ENCODE data around the gene ATXN10.

Gene ATXN10

GRCh38 chr22:45777046-45777851 is 105.6 kb downstream of the ATXN10 start:
- Histone ChIP-seq H3K36me3 (ENCODE audit: insufficient read depth, low read length) (no peaks in the 10 kb centered on the region), H3K4me1 (ENCODE audit: insufficient read depth, low read length) (peaks cover 4% of the 10 kb centered on the region; the same call in 1 of the 2 replicates), H3K9me3 (ENCODE audit: control insufficient read depth, insufficient read depth, low read length) (no peaks in the 10 kb centered on the region), H3K9ac (ENCODE audit: low read depth, low read length) (no peak overlapping the region)

GRCh38 chr22:45777852-45778375 is 106.3 kb downstream of the ATXN10 start:
- H3K4me1 ChIP-seq (ENCODE audit: insufficient read depth, low read length) = peaks cover 4% of the 10 kb centered on the region; the same call in 1 of the 2 replicates
- no peaks in the 10 kb centered on the region for H3K9me3 ChIP-seq (ENCODE audit: control insufficient read depth, insufficient read depth, low read length)
- no peaks in the 10 kb centered on the region for H3K36me3 ChIP-seq (ENCODE audit: insufficient read depth, low read length)
- H3K9ac ChIP-seq (ENCODE audit: low read depth, low read length) = no peak overlapping the region

GRCh38 chr22:45781459-45781858 is 109.8 kb downstream of the ATXN10 start:
- Histone ChIP-seq H3K4me1 (ENCODE audit: insufficient read depth, low read length) (peaks cover 9% of the 10 kb centered on the region), H3K9me3 (ENCODE audit: control insufficient read depth, insufficient read depth, low read length) (no peaks in the 10 kb centered on the region), H3K9ac (ENCODE audit: low read depth, low read length) (no peak overlapping the region), H3K36me3 (ENCODE audit: insufficient read depth, low read length) (no peaks in the 10 kb centered on the region)

- peaks cover 9% of the 10 kb centered on the region for H3K4me1 ChIP-seq (ENCODE audit: insufficient read depth, low read length)
- H3K36me3 ChIP-seq (ENCODE audit: insufficient read depth, low read length) = no peaks in the 10 kb centered on the region
- no peaks in the 10 kb centered on the region for H3K9me3 ChIP-seq (ENCODE audit: control insufficient read depth, insufficient read depth, low read length)
- no peak overlapping the region for H3K9ac ChIP-seq (ENCODE audit: low read depth, low read length)
Measured at GRCh38 chr22:45781966-45782365, 110.3 kb downstream of the ATXN10 start.

- peaks cover 14% of the 10 kb centered on the region for H3K4me1 ChIP-seq (ENCODE audit: insufficient read depth, low read length)
- H3K36me3 ChIP-seq (ENCODE audit: insufficient read depth, low read length) = no peaks in the 10 kb centered on the region
- H3K9ac ChIP-seq (ENCODE audit: low read depth, low read length) = no peak overlapping the region
- H3K9me3 ChIP-seq (ENCODE audit: control insufficient read depth, insufficient read depth, low read length) = no peaks in the 10 kb centered on the region
Measured at GRCh38 chr22:45783021-45783420, 111.4 kb downstream of the ATXN10 start.

GRCh38 chr22:45783690-45784089 is 112.1 kb downstream of the ATXN10 start:
- H3K4me1 ChIP-seq (ENCODE audit: insufficient read depth, low read length) = peaks cover 16% of the 10 kb centered on the region
- H3K36me3 ChIP-seq (ENCODE audit: insufficient read depth, low read length) = no peaks in the 10 kb centered on the region; the same call in 1 of the 2 replicates
- no peak overlapping the region for H3K9ac ChIP-seq (ENCODE audit: low read depth, low read length)
- H3K9me3 ChIP-seq (ENCODE audit: control insufficient read depth, insufficient read depth, low read length) = no peaks in the 10 kb centered on the region

- Histone ChIP-seq H3K4me1 (ENCODE audit: insufficient read depth, low read length) (peaks cover 16% of the 10 kb centered on the region), H3K36me3 (ENCODE audit: insufficient read depth, low read length) (no peaks in the 10 kb centered on the region; the same call in none of the 2 replicates), H3K9ac (ENCODE audit: low read depth, low read length) (no peak overlapping the region), H3K9me3 (ENCODE audit: control insufficient read depth, insufficient read depth, low read length) (no peaks in the 10 kb centered on the region)
Measured at GRCh38 chr22:45784357-45785277, 113.0 kb downstream of the ATXN10 start.

- no peak overlapping the region for H3K9ac ChIP-seq (ENCODE audit: low read depth, low read length)
- H3K36me3 ChIP-seq (ENCODE audit: insufficient read depth, low read length) = no peaks in the 10 kb centered on the region; the same call in none of the 2 replicates
- peaks cover 16% of the 10 kb centered on the region for H3K4me1 ChIP-seq (ENCODE audit: insufficient read depth, low read length)
Measured at GRCh38 chr22:45785458-45785857, 113.8 kb downstream of the ATXN10 start.

GRCh38 chr22:45786726-45787125 is 115.1 kb downstream of the ATXN10 start:
- Histone ChIP-seq H3K9ac (ENCODE audit: low read depth, low read length) (no peak overlapping the region), H3K9me3 (ENCODE audit: control insufficient read depth, insufficient read depth, low read length) (no peaks in the 10 kb centered on the region), H3K36me3 (ENCODE audit: insufficient read depth, low read length) (no peaks in the 10 kb centered on the region; the same call in none of the 2 replicates), H3K4me1 (ENCODE audit: insufficient read depth, low read length) (peaks cover 16% of the 10 kb centered on the region)

More at GRCh38 chr22:45785458-45785857, 113.8 kb downstream of the ATXN10 start:
- no peaks in the 10 kb centered on the region for H3K9me3 ChIP-seq (ENCODE audit: control insufficient read depth, insufficient read depth, low read length)

- Histone ChIP-seq H3K4me1 (ENCODE audit: insufficient read depth, low read length) (peaks cover 16% of the 10 kb centered on the region), H3K36me3 (ENCODE audit: insufficient read depth, low read length) (no peaks in the 10 kb centered on the region; the same call in none of the 2 replicates), H3K9ac (ENCODE audit: low read depth, low read length) (no peak overlapping the region), H3K9me3 (ENCODE audit: control insufficient read depth, insufficient read depth, low read length) (no peaks in the 10 kb centered on the region)
Measured at GRCh38 chr22:45787759-45788158, 116.1 kb downstream of the ATXN10 start.

- Histone ChIP-seq H3K4me1 (ENCODE audit: insufficient read depth, low read length) (peaks cover 16% of the 10 kb centered on the region), H3K36me3 (ENCODE audit: insufficient read depth, low read length) (no peaks in the 10 kb centered on the region; the same call in none of the 2 replicates), H3K9ac (ENCODE audit: low read depth, low read length) (no peak overlapping the region), H3K9me3 (ENCODE audit: control insufficient read depth, insufficient read depth, low read length) (peaks cover 3% of the 10 kb centered on the region; the same call in 1 of the 2 replicates)
Measured at GRCh38 chr22:45788522-45788921, 116.9 kb downstream of the ATXN10 start.

- no peak overlapping the region for H3K9ac ChIP-seq (ENCODE audit: low read depth, low read length)
- H3K4me1 ChIP-seq (ENCODE audit: insufficient read depth, low read length) = peaks cover 12% of the 10 kb centered on the region; the same call in 1 of the 2 replicates
- H3K9me3 ChIP-seq (ENCODE audit: control insufficient read depth, insufficient read depth, low read length) = peaks cover 3% of the 10 kb centered on the region; the same call in 1 of the 2 replicates
- no peaks in the 10 kb centered on the region; the same call in none of the 2 replicates for H3K36me3 ChIP-seq (ENCODE audit: insufficient read depth, low read length)
Measured at GRCh38 chr22:45790401-45790800, 118.8 kb downstream of the ATXN10 start.

- H3K4me1 ChIP-seq (ENCODE audit: insufficient read depth, low read length) = peaks cover 1% of the 10 kb centered on the region; the same call in 1 of the 2 replicates
- H3K9ac ChIP-seq (ENCODE audit: low read depth, low read length) = no peak overlapping the region
- H3K9me3 ChIP-seq (ENCODE audit: control insufficient read depth, insufficient read depth, low read length) = peaks cover 22% of the 10 kb centered on the region
- H3K36me3 ChIP-seq (ENCODE audit: insufficient read depth, low read length) = peaks cover 6% of the 10 kb centered on the region
Measured at GRCh38 chr22:45793161-45793560, 121.5 kb downstream of the ATXN10 start.

- Histone ChIP-seq H3K9ac (ENCODE audit: low read depth, low read length) (no peak overlapping the region), H3K4me1 (ENCODE audit: insufficient read depth, low read length) (no peaks in the 10 kb centered on the region), H3K9me3 (ENCODE audit: control insufficient read depth, insufficient read depth, low read length) (peaks cover 22% of the 10 kb centered on the region), H3K36me3 (ENCODE audit: insufficient read depth, low read length) (peaks cover 6% of the 10 kb centered on the region)
Measured at GRCh38 chr22:45793892-45794291, 122.3 kb downstream of the ATXN10 start.

Measured in ES-I3 (cell line).